ENCODE data around the gene GMDS. TPM values are rescaled to one million over a fixed set of nuclear protein-coding genes. Genes with fewer than 3 reads are reported as not detected.

Gene GMDS
- total and polyA plus RNA-seq, 2 of the 8 experiments (the other 6 are each of a cell fraction or from before 2014, with no cell fraction given) = 16.8 to 50.0 TPM

DNA sequence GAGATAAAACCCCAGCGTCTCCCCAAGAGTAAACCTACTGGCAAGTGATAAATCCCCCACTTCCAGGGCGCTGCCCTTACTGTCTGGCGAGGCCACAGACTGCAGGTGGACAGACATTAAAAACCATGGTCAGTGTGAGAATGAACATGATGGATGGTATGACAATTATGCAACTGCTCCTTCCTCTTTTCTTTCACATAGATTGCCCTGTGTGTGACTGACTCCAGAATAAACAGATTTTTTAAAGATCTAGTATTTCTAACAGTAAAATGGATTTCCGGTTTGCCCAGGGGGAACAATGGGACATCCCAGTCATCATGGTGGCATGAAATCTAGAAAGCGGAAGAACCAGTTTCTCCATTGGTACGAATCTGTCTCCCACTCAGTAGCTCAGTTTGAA, 482.0 kb downstream of the GMDS start (continued):
- TF ChIP-seq CHD7 (IDR thresholded peaks at IDR 0.05; ENCODE audit: insufficient replicate concordance, low read length) (no peak), CEBPB (IDR thresholded peaks at IDR 0.05; ENCODE audit: low read depth, low read length) (no peak)
